HG03025 (cell line): Measurements from ENCODE around the gene SEBOX.

Source experiments
- ATAC-seq: cut with Tn5 transposase; IDR thresholded peaks from one replicate; pipeline ENCODE4 v1.9.1; 2021; ENCODE audit warnings: mild to moderate bottlenecking, moderate library complexity; ENCODE audit not compliant: unreplicated experiment, low FRiP score

Gene SEBOX, protein sequence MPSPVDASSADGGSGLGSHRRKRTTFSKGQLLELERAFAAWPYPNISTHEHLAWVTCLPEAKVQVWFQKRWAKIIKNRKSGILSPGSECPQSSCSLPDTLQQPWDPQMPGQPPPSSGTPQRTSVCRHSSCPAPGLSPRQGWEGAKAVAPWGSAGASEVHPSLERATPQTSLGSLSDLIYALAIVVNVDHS

DNA sequence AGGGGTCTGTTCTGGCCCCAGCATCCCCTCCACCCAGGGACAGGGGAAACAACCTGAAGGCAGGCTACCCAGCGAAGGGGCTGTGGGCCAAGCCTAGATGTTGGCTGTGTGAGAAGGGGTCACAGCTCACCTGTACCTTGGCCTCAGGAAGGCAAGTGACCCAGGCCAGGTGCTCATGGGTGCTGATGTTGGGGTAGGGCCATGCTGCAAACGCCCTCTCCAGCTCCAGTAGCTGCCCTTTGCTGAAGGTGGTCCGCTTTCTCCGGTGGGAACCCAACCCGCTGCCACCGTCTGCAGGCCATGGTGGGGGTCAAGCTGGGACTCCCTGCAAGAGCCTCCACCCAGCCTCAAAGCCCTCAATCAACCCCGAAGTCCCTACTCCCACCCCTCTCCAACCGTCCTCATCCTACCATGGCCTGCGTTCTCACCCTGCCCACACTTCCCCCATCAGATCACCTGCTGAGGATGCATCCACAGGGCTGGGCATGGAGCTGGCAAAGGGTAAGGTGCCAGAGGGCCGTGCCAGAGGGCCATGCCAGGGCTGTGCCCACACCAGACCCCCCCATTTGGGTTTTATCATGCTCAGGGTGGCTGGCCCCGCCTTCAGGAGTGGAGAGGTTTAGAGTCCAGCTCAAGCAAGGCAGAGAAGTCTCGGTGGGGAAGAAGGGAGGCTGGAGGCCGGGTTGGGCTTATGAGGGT lies at the start of gene SEBOX:
SEBOX (minus strand) TSS at position 535 of the 699 bp plus-strand sequence; CDS start at position 487, 48 bp downstream.
- ATAC-seq: no peak

GRCh38 chr17:28413804-28414203 lies 48.8 kb upstream of the SEBOX start:
- no peak for ATAC-seq

DNA sequence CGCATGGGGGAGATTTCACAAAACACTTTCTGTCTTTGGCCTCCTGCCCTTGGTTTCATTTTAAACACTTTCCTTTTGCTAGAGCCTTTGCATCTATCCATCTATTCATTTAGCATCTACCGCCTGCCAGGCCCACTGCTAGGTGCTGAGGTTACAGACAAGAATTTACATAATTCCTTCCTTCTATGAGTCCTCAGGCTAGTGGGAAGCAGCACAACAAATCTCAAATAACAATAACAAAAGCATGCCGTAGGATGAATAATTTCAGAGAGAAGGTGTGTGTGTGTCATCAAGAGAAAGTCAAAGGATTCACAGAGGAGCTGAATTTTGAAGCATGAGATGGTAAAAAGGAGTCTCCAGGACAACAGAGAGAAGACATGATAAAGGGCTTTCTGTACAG lies 47.1 kb upstream of the SEBOX start:
- ATAC-seq: no peak

DNA sequence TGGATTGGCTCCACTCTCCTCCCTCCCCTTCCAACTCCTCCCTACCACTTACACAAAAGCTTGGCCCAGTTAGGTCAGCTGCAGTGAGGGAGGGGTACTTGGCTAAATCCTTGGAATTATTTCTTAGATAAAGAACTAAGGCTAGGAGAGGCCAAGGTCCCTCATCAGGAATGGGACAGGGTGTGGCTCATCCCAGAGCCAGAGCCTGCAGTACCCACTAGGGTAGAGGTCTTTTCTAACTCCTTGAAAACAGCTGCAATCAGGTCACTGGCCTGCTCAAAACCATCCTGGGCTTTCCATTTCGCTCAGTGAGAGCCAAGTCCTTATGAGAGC lies 42.9 kb upstream of the SEBOX start:
- ATAC-seq: no peak

DNA sequence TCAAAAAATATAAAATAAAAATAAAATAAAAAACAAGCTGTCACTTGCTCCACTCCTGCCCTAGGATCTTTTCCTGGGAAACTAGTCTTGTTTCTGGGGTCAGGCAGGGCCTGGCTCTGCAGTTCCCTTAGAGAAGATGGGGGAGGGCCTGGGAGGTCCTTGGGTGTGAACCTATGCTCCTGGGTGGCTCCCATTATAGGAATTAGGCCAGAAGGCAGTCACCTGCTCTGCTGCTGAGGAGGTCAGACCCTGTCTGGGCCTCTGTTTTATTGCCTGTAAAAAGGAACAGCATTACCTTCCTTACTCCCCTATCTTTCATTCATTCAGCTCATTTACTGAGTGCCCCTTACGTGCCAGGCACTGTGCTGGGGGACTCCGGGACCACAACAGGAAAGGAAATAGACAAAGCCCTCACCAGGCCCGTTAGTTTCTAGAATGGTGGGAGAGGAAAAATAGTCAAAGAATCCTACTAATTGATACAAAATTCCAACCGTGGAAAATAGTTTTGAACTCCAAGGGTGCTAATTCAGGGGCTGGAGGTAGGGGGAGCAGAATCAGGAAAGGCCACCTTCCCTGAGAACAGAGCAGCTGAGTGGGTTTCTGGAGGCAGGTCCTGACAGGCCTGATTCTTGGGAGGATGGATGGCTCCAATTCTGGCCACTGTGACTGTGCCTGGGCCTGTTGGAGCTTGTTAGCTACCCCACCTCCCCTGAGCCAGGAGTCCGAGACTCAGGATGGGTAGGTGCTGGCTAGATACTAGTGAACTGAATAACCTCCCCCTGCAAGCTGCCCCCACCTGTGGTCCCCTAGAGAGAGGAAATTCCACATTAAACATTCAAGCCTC lies 42.4 kb upstream of the SEBOX start:
- ATAC-seq: no peak

DNA sequence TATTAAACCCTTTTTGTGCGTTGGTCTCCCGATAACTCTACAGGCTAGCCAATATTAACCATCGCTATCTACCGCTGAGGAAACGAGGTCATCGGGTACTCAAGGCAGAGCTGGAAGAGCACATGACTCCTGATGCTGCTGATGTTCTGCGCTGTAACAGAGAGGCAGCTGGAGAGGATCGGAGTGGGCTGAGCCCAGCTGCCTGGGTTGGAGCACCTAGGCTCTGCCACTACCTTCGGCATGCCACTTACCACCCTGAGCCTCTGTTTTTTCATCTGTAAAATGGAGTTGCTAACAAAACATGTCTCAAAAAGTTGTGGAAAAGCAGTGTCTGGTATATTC lies 41.4 kb upstream of the SEBOX start:
- ATAC-seq: no peak

- ATAC-seq: peak; percentile 61
These were observed 40.9 kb upstream of the SEBOX start, which contains the start of gene SLC46A1 for GRCh38 chr17:28405632-28406472. Gene SLC46A1, minus strand, starts transcription at chr17:28406212. Its CDS starts 98 bp downstream, at chr17:28406114.

- no peak for ATAC-seq
These were observed 40.0 kb upstream of the SEBOX start for GRCh38 chr17:28404812-28405570.

- ATAC-seq: no peak
These were observed 39.4 kb upstream of the SEBOX start for GRCh38 chr17:28404461-28404811.

- no peak for ATAC-seq
These were observed 39.0 kb upstream of the SEBOX start for GRCh38 chr17:28404007-28404406.

DNA sequence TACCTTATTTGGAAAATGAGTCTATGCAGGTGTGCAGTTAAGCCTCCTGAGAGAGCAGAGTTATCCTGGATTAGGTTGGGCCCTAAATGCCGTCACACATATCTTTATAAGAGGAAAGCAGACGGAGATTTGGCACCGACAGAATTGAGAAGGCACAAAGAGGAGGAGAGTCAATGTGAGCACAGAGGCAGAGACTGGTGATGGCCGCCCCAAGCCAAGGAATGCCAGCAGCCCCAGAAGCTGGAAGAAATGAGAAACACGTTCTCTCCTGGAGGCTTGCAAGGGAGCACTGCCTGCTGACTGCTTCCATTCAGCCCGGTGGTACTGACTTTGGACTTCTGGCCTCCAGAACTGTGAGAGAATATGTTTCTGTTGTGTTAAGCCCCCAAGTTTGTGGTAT lies 37.8 kb upstream of the SEBOX start:
- no peak for ATAC-seq

DNA sequence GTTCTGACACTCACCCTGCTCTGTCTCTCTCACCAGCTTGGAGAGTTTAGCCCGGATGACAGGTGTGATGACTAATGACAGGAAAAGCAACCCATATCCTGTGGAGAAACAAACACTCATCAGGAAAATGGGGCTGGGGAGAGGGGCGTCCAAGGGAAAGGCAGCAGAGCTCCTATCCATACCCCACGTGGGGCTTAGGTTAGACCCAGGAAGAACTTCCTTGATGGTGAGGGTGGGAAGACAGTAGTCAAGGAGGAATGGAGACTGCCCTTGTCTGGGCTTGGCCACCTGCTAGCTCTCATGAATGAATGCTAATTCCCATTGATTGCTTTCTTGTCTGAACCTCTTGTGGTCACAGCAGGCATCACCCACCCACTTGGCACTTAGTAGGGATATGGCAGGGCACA lies 37.2 kb upstream of the SEBOX start:
- no peak for ATAC-seq

GRCh38 chr17:28399808-28400207 lies 34.8 kb upstream of the SEBOX start:
- ATAC-seq: no peak

- ATAC-seq: no peak
These were observed 33.4 kb upstream of the SEBOX start for GRCh38 chr17:28398280-28398981.

DNA sequence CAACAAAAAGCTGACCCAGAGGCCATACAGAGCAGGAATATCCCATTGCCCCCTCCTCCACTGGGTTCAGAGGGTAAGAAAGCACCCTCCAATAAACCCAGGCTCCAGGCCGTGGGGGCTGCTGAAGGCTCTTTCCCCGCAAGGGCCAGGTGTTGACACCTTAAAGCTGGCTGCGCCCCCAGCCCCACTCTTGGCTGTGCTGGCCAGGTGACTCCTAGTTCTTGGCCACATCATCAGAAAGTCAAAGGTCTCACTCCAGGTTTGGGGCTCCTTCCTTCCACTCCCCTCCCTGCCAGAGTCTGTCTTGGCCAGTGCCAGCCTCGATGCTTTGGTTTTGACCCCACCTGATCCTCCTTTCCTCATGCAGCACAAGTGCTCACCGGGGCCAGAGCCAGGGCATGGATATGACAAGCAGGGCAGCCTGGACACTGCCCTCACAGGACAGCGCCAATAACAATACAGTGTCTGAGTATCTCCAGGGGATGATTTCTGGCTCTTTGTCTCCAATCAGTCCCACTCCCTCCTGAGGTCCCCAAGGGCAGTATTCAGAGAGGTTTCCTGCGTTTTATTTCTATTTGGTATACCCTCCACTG lies 32.8 kb upstream of the SEBOX start:
- ATAC-seq: no peak

DNA sequence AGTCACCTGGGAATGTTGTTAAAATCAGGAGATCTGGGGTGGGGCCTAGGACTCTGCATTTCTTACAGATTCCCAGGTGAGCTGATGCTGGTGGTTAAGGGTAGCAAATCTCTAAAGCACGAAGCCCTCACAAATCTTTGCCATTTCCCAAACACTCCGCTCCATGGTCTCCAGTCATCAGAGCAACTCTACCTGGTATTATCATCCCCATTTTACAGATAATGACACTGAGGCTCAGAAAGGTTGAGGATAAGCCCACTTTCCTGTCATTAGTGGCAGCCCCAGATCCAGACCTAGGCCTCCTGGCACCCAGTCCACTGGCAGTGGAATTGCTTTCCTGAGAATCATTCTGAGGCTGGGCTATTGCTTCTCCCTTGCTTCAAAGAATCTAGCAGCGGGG lies 32.3 kb upstream of the SEBOX start:
- no peak for ATAC-seq

DNA sequence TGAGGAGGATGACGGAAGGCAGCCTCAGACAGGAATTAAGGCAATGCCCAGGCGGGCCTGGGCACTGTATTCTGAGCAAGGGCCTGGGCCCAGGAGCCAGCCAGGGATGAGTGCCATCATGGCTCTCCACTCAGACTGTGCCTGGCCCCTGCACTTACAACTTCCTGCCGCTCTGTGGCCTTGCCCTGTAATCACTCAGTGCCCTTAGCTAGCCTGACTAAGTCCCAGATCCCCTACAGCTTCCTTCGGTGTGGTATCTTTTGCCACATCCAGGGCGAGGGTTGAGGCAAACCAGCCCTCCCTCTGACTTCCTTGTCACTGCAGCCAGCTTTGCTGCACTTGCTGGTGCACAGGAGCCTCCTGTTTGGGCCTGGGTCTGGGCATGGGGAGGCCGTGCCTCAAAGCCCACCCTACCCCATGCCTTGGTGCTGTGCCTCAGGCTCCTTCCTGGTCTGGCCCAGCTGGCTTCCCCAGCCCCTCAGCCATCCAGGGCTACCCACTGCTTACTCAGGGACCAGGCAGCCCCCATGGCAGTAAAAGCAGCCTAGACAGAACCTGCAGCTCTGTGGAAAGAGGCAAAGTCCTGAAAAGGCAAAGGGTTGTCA lies 31.7 kb upstream of the SEBOX start:
- ATAC-seq: no peak

- ATAC-seq: no peak
These were observed 31.0 kb upstream of the SEBOX start for GRCh38 chr17:28395968-28396367.

- ATAC-seq: no peak
These were observed 30.4 kb upstream of the SEBOX start for GRCh38 chr17:28395426-28395825.
